HG02970 (cell line): ENCODE measurements around the gene DOCK6.

Source experiments
- ATAC-seq: cut with Tn5 transposase; IDR thresholded peaks from one replicate; pipeline ENCODE4 v1.9.1; 2021; ENCODE audit warnings: mild to moderate bottlenecking, moderate library complexity, moderate number of reproducible peaks; ENCODE audit not compliant: unreplicated experiment, low FRiP score

Gene DOCK6

GRCh38 chr19:11279505-11280236 lies 17.3 kb upstream of the DOCK6 start:
- ATAC-seq, result no peak

- ATAC-seq, result no peak
Observed at GRCh38 chr19:11278670-11279069, 16.3 kb upstream of the DOCK6 start.

- ATAC-seq, result no peak
Observed at GRCh38 chr19:11274533-11275086, 12.3 kb upstream of the DOCK6 start.

- ATAC-seq, result no peak
Observed at GRCh38 chr19:11273989-11274388, 11.7 kb upstream of the DOCK6 start.

GRCh38 chr19:11273296-11273695 lies 11.0 kb upstream of the DOCK6 start:
- no peak for ATAC-seq

- no peak for ATAC-seq
Observed at GRCh38 chr19:11269408-11269807, 7.1 kb upstream of the DOCK6 start.

- ATAC-seq, result no peak
Observed at GRCh38 chr19:11268783-11269267, 6.5 kb upstream of the DOCK6 start.

GRCh38 chr19:11267316-11268085 lies 5.2 kb upstream of the DOCK6 start:
- ATAC-seq, result no peak

- no peak for ATAC-seq
Observed at GRCh38 chr19:11265785-11266236, 3.5 kb upstream of the DOCK6 start.

GRCh38 chr19:11265177-11265784 lies 3.0 kb upstream of the DOCK6 start:
- no peak for ATAC-seq

GRCh38 chr19:11264452-11265176 lies 2.3 kb upstream of the DOCK6 start:
- no peak for ATAC-seq

GRCh38 chr19:11263726-11264125 lies 1.4 kb upstream of the DOCK6 start:
- no peak for ATAC-seq

GRCh38 chr19:11261431-11261970 lies 823 bp downstream of the DOCK6 start:
- ATAC-seq, result no peak

- no peak for ATAC-seq
Observed at GRCh38 chr19:11260996-11261395, 1.3 kb downstream of the DOCK6 start.

- no peak for ATAC-seq
Observed at GRCh38 chr19:11257846-11258380, 4.4 kb downstream of the DOCK6 start.

- no peak for ATAC-seq
Observed at GRCh38 chr19:11256189-11256588, 6.1 kb downstream of the DOCK6 start.

- no peak for ATAC-seq
Observed at GRCh38 chr19:11254666-11255065, 7.7 kb downstream of the DOCK6 start.

- ATAC-seq, result no peak
Observed at GRCh38 chr19:11252665-11253355, 9.5 kb downstream of the DOCK6 start.

GRCh38 chr19:11251650-11252314 lies 10.5 kb downstream of the DOCK6 start:
- no peak for ATAC-seq
